Small intestine (tissue), 7 donors: ENCODE measurements around the gene ST8SIA5. TPM values are rescaled to one million over a fixed set of nuclear protein-coding genes. Genes with fewer than 3 reads are reported as not detected.

Source experiments
- DNase-seq, 2 donors: peaks; one replicate each; pipeline versions ENCODE4 v3.0.0 to v3.0.0-alpha.2; 2013
- FAIRE-seq: peaks from 2 replicates; lab custom pipeline; 2012; peaks lifted over from hg19 to GRCh38; lab: Jason Lieb, UNC
- H3K27ac ChIP-seq, 3 donors: one replicate each; pipeline ENCODE4 v1.5.1; 2013; ENCODE audit warnings: low read length in 2 of 3, mild to moderate bottlenecking in 2 of 3, control low read depth in 1 of 3, inconsistent platforms in 1 of 3, low read depth in 1 of 3, moderate library complexity in 1 of 3
- H3K27me3 ChIP-seq, 3 donors: one replicate each; pipeline ENCODE4 v1.6.1; 2013; ENCODE audit warnings: low read length in 3 of 3, inconsistent platforms in 1 of 3; ENCODE audit not compliant: control insufficient read depth in 3 of 3, insufficient read depth in 3 of 3
- H3K36me3 ChIP-seq, 3 donors: one replicate each; pipeline ENCODE4 v1.6.1; 2013; ENCODE audit warnings: low read length in 3 of 3, inconsistent platforms in 1 of 3, low read depth in 1 of 3, mild to moderate bottlenecking in 1 of 3, moderate library complexity in 1 of 3; ENCODE audit not compliant: control insufficient read depth in 3 of 3, insufficient read depth in 2 of 3
- H3K4me1 ChIP-seq, 3 donors: one replicate each; pipeline ENCODE4 v1.6.1; 2013; ENCODE audit warnings: low read length in 2 of 3, inconsistent platforms in 1 of 3, low read depth in 1 of 3, mild to moderate bottlenecking in 1 of 3, moderate library complexity in 1 of 3; ENCODE audit not compliant: control insufficient read depth in 3 of 3, insufficient read depth in 2 of 3
- H3K4me3 ChIP-seq, 3 donors: one replicate each; pipeline ENCODE4 v1.5.1; 2013; ENCODE audit warnings: low read length in 3 of 3, control low read depth in 1 of 3, inconsistent platforms in 1 of 3, low read depth in 1 of 3, mild to moderate bottlenecking in 1 of 3, moderate library complexity in 1 of 3
- H3K9me3 ChIP-seq, 2 donors: one replicate each; pipeline ENCODE4 v1.6.1; 2013; ENCODE audit warnings: low read depth in 1 of 2, low read length in 1 of 2; ENCODE audit not compliant: control insufficient read depth in 2 of 2, insufficient read depth in 1 of 2
- WGBS, 3 donors: extraction: QIAGEN DNeasy Blood & Tissue Kit; methylation state at CpG; one replicate each; pipeline ENCODE4 v1.1.7; 2013; 5-methylcytosine and 5-hydroxymethylcytosine counted together
- polyA plus RNA-seq, 4 donors: library from polyadenylated mRNA; stranded (reverse) in 3 of 4; unstranded in 1 of 4; fragments of 200-250 nt in 3 of 4; fragments of 120-200 nt in 1 of 4; gene quantifications; one replicate each; pipeline versions ENCODE4 v1.2.1 to v1.2.3, GENCODE V29; 2013
- donor health status: healthy with polysubstance abuse.
- donor health status: control.
- donor health status: control.
- donor health status: Bipolar disorder and iron deficiency.
- donor health status: healthy.

Gene ST8SIA5
- polyA plus RNA-seq, 4 donors: 0.12 to 0.27 (median 0.24) TPM; not detected in 1

GRCh38 chr18:46734981-46735380 lies 21.9 kb downstream of the ST8SIA5 start:
- WGBS, 3 donors: 65 to 83% (median 74%) methylated on average over 4 of the region's 4 CpGs

GRCh38 chr18:46733872-46734271 lies 23.0 kb downstream of the ST8SIA5 start:
- FAIRE-seq (no peak), DNase-seq (no peak)
- no peak overlapping the region for H3K27ac ChIP-seq
- H3K4me1 ChIP-seq: no peaks in the 10 kb centered on the region
- no peaks in the 10 kb centered on the region for H3K36me3 ChIP-seq
- peaks cover 0 to 20% of the 10 kb centered on the region in 2 donors for H3K9me3 ChIP-seq
- WGBS, 3 donors: 73 to 84% (median 83%) methylated on average over 10 to 11 of the region's 11 CpGs
- no peak overlapping the region for H3K4me3 ChIP-seq
- H3K27me3 ChIP-seq: no peaks in the 10 kb centered on the region

More at GRCh38 chr18:46734981-46735380, 21.9 kb downstream of the ST8SIA5 start:
- DNase-seq: no peak
- Histone ChIP-seq H3K4me3 (no peak overlapping the region), H3K36me3 (no peaks in the 10 kb centered on the region), H3K27ac (no peak overlapping the region), H3K4me1 (no peaks in the 10 kb centered on the region), H3K9me3 (peaks cover 0 to 12% of the 10 kb centered on the region in 2 donors), H3K27me3 (no peaks in the 10 kb centered on the region)
- FAIRE-seq: no peak

GRCh38 chr18:46732801-46733200 lies 24.1 kb downstream of the ST8SIA5 start:
- H3K27me3 ChIP-seq: no peaks in the 10 kb centered on the region
- H3K4me1 ChIP-seq: no peaks in the 10 kb centered on the region
- no peak overlapping the region for H3K4me3 ChIP-seq
- H3K9me3 ChIP-seq: peaks cover 0 to 20% of the 10 kb centered on the region in 2 donors
- H3K36me3 ChIP-seq: no peaks in the 10 kb centered on the region
- 83 to 85% (median 84%) methylated on average over 6 of the region's 6 CpGs for WGBS, 3 donors
- no peak overlapping the region for H3K27ac ChIP-seq
- no peak for FAIRE-seq
- DNase-seq: no peak

GRCh38 chr18:46732201-46732600 lies 24.7 kb downstream of the ST8SIA5 start:
- H3K27me3 ChIP-seq: no peaks in the 10 kb centered on the region
- no peak overlapping the region for H3K27ac ChIP-seq
- H3K4me3 ChIP-seq: no peak overlapping the region
- FAIRE-seq (no peak), DNase-seq (no peak)
- no peaks in the 10 kb centered on the region for H3K4me1 ChIP-seq
- H3K9me3 ChIP-seq: peaks cover 0 to 20% of the 10 kb centered on the region in 2 donors
- no peaks in the 10 kb centered on the region for H3K36me3 ChIP-seq
- WGBS, 3 donors: 81 to 94% (median 85%) methylated on average over 2 of the region's 2 CpGs

- Histone ChIP-seq H3K9me3 (peaks cover 0 to 20% of the 10 kb centered on the region in 2 donors), H3K4me1 (no peaks in the 10 kb centered on the region), H3K27me3 (no peaks in the 10 kb centered on the region), H3K36me3 (no peaks in the 10 kb centered on the region), H3K27ac (no peak overlapping the region), H3K4me3 (no peak overlapping the region)
- 75 to 86% (median 77%) methylated on average over 8 of the region's 8 CpGs for WGBS, 3 donors
- no peak for DNase-seq
- no peak for FAIRE-seq
Measured at GRCh38 chr18:46731316-46731715, 25.5 kb downstream of the ST8SIA5 start.

- no peak for DNase-seq
- 85 to 90% (median 87%) methylated on average over 6 of the region's 6 CpGs for WGBS, 3 donors
- no peak for FAIRE-seq
- peaks cover 0 to 20% of the 10 kb centered on the region in 2 donors for H3K9me3 ChIP-seq
- no peaks in the 10 kb centered on the region for H3K4me1 ChIP-seq
- H3K4me3 ChIP-seq: no peak overlapping the region
- H3K36me3 ChIP-seq: no peaks in the 10 kb centered on the region
- no peaks in the 10 kb centered on the region for H3K27me3 ChIP-seq
- H3K27ac ChIP-seq: no peak overlapping the region
Measured at GRCh38 chr18:46728219-46728930, 28.5 kb downstream of the ST8SIA5 start.

GRCh38 chr18:46727177-46727576 lies 29.7 kb downstream of the ST8SIA5 start:
- FAIRE-seq (no peak), DNase-seq (no peak)
- no peaks in the 10 kb centered on the region for H3K4me1 ChIP-seq
- no peaks in the 10 kb centered on the region for H3K36me3 ChIP-seq
- peaks cover 0 to 20% of the 10 kb centered on the region in 2 donors for H3K9me3 ChIP-seq
- H3K4me3 ChIP-seq: no peak overlapping the region
- WGBS, 3 donors: 83 to 92% (median 85%) methylated on average over 1 of the region's 1 CpG
- H3K27me3 ChIP-seq: no peaks in the 10 kb centered on the region
- no peak overlapping the region for H3K27ac ChIP-seq

GRCh38 chr18:46725310-46725709 lies 31.5 kb downstream of the ST8SIA5 start:
- H3K36me3 ChIP-seq: no peaks in the 10 kb centered on the region
- H3K9me3 ChIP-seq: peaks cover 0 to 10% of the 10 kb centered on the region in 2 donors
- H3K27ac ChIP-seq: no peak overlapping the region
- no peaks in the 10 kb centered on the region for H3K4me1 ChIP-seq
- 78 to 90% (median 90%) methylated on average over 3 of the region's 3 CpGs for WGBS, 3 donors
- DNase-seq (no peak), FAIRE-seq (no peak)
- H3K4me3 ChIP-seq: no peak overlapping the region
- H3K27me3 ChIP-seq: no peaks in the 10 kb centered on the region
